GM18499 (cell line): ENCODE results near the gene TEF.
A peak's percentile ranks its signal among the peaks of the same experiment; 100 is the strongest.
"Not testable (repeated sequence)": the region's sequence is repeated elsewhere in the genome, so short reads cannot be mapped to it uniquely, and the experiment has no call there.

Experiments used
- ATAC-seq: cut with Tn5 transposase; IDR thresholded peaks from one replicate; pipeline ENCODE4 v1.9.1; 2021; ENCODE audit warnings: moderate number of reproducible peaks; ENCODE audit not compliant: insufficient read depth, unreplicated experiment

Gene TEF

GRCh38 chr22:41415554-41415953 is 33.8 kb downstream of the TEF start:
- ATAC-seq = no peak

- ATAC-seq = no peak
Measured at GRCh38 chr22:41417622-41418390, 36.1 kb downstream of the TEF start.

- no peak for ATAC-seq
Measured at GRCh38 chr22:41418717-41419116, 37.0 kb downstream of the TEF start.

GRCh38 chr22:41425660-41426365 is 44.1 kb downstream of the TEF start:
- no peak for ATAC-seq

- no peak for ATAC-seq
Measured at GRCh38 chr22:41429232-41429950, 47.6 kb downstream of the TEF start.

- no peak for ATAC-seq
Measured at GRCh38 chr22:41429951-41430332, 48.2 kb downstream of the TEF start.

- no peak for ATAC-seq
Measured at GRCh38 chr22:41431656-41432055, 49.9 kb downstream of the TEF start.

GRCh38 chr22:41433480-41433879 is 51.7 kb downstream of the TEF start:
- not testable (repeated sequence) for ATAC-seq

GRCh38 chr22:41434361-41435003 is 52.7 kb downstream of the TEF start:
- not testable (repeated sequence) for ATAC-seq

GRCh38 chr22:41435560-41435959 is 53.8 kb downstream of the TEF start:
- no peak for ATAC-seq

GRCh38 chr22:41436322-41437113 is 54.8 kb downstream of the TEF start:
- no peak for ATAC-seq

- no peak for ATAC-seq
Measured at GRCh38 chr22:41437198-41437597, 55.5 kb downstream of the TEF start.

GRCh38 chr22:41440511-41440910 is 58.8 kb downstream of the TEF start:
- ATAC-seq = not testable (repeated sequence)

- no peak for ATAC-seq
Measured at GRCh38 chr22:41442240-41442792, 60.6 kb downstream of the TEF start.

GRCh38 chr22:41444360-41445128 is 62.8 kb downstream of the TEF start:
- peak; percentile 35 for ATAC-seq

GRCh38 chr22:41445129-41446056 is 63.7 kb downstream of the TEF start:
- ATAC-seq = no peak

GRCh38 chr22:41446057-41446501 is 64.3 kb downstream of the TEF start:
- ATAC-seq = no peak
